ENCODE data around the gene HERC3.
"Not testable (repeated sequence)": the region's sequence is repeated elsewhere in the genome, so short reads cannot be mapped to it uniquely, and the experiment has no call there.

The HERC3 gene

GRCh38 chr4:88587306-88587705 is 5.0 kb upstream of the HERC3 start:
- H3K4me1 ChIP-seq (ENCODE audit: control insufficient read depth, low read depth, low read length): no peaks in the 10 kb centered on the region
- H3K4me3 ChIP-seq (ENCODE audit: low read length): no peak overlapping the region
- H3K27ac ChIP-seq (ENCODE audit: low read length): no peak overlapping the region
- no peaks in the 10 kb centered on the region for H3K9me3 ChIP-seq (ENCODE audit: control insufficient read depth, low read depth, low read length)
- H3K36me3 ChIP-seq (ENCODE audit: control insufficient read depth, low read depth, low read length): no peaks in the 10 kb centered on the region
- peaks cover 16% of the 10 kb centered on the region for H3K27me3 ChIP-seq (ENCODE audit: control insufficient read depth, insufficient read depth, low read length)
- no peak overlapping the region for H3K9ac ChIP-seq (ENCODE audit: low read length)

GRCh38 chr4:88592600-88593448 is 544 bp downstream of the HERC3 start:
- no peak overlapping the region for H3K27ac ChIP-seq (ENCODE audit: low read length)
- H3K4me3 ChIP-seq (ENCODE audit: low read length): peak overlapping the region; percentile 96
- no peaks in the 10 kb centered on the region for H3K9me3 ChIP-seq (ENCODE audit: control insufficient read depth, low read depth, low read length)
- no peaks in the 10 kb centered on the region for H3K36me3 ChIP-seq (ENCODE audit: control insufficient read depth, low read depth, low read length)
- H3K27me3 ChIP-seq (ENCODE audit: control insufficient read depth, insufficient read depth, low read length): peaks cover 34% of the 10 kb centered on the region
- peaks cover 5% of the 10 kb centered on the region for H3K4me1 ChIP-seq (ENCODE audit: control insufficient read depth, low read depth, low read length)
- H3K9ac ChIP-seq (ENCODE audit: low read length): no peak overlapping the region

GRCh38 chr4:88597970-88598660 is 5.8 kb downstream of the HERC3 start:
- Histone ChIP-seq H3K36me3 (ENCODE audit: control insufficient read depth, low read depth, low read length) (no peaks in the 10 kb centered on the region), H3K9me3 (ENCODE audit: control insufficient read depth, low read depth, low read length) (no peaks in the 10 kb centered on the region), H3K4me3 (ENCODE audit: low read length) (no peak overlapping the region), H3K4me1 (ENCODE audit: control insufficient read depth, low read depth, low read length) (peaks cover 21% of the 10 kb centered on the region), H3K27me3 (ENCODE audit: control insufficient read depth, insufficient read depth, low read length) (peaks cover 16% of the 10 kb centered on the region), H3K27ac (ENCODE audit: low read length) (no peak overlapping the region), H3K9ac (ENCODE audit: low read length) (no peak overlapping the region)

DNA sequence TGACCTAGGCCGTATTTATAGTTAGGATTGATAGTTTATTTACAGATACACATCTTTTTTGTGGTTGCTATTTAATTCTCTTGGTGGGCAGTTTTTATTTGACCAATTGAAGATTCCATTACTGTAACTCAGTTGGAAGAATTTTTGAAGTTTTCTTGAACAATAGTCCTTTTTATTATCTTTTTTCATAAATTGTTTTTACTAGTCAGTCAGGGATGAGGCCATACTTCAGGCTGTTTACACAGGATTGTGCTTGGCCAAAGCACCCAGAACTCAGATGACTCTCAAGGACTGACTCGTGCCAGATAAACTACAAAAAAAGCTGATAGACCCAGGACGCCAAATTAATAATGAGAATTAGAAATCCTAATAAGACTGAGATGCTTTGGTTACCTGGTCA is 7.0 kb downstream of the HERC3 start:
- Histone ChIP-seq H3K36me3 (ENCODE audit: control insufficient read depth, low read depth, low read length) (no peaks in the 10 kb centered on the region), H3K4me3 (ENCODE audit: low read length) (no peak overlapping the region), H3K27ac (ENCODE audit: low read length) (no peak overlapping the region), H3K27me3 (ENCODE audit: control insufficient read depth, insufficient read depth, low read length) (peaks cover 5% of the 10 kb centered on the region), H3K9me3 (ENCODE audit: control insufficient read depth, low read depth, low read length) (no peaks in the 10 kb centered on the region), H3K4me1 (ENCODE audit: control insufficient read depth, low read depth, low read length) (peaks cover 21% of the 10 kb centered on the region), H3K9ac (ENCODE audit: low read length) (no peak overlapping the region)

DNA sequence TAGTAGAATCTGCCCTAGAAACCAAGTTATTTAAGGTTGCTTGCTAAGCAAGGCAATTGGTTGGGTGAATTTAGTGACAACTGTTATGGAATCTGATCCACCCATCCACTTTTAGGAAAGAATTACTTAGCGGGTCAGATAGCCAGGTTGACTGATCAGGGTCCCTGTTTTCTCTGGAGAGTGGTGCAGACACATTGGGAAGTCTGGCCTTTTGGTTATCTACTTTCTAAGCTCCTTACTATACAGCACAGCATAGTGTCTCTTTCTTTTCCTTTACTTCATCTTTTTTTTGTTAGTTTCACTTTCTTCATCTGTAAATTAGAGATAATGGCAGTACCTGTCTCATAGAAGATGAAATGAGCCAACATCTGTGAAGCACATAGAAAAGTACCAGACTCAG is 7.4 kb downstream of the HERC3 start:
- Histone ChIP-seq H3K27me3 (ENCODE audit: control insufficient read depth, insufficient read depth, low read length) (peaks cover under 1% of the 10 kb centered on the region), H3K9ac (ENCODE audit: low read length) (no peak overlapping the region), H3K9me3 (ENCODE audit: control insufficient read depth, low read depth, low read length) (no peaks in the 10 kb centered on the region), H3K27ac (ENCODE audit: low read length) (no peak overlapping the region), H3K4me3 (ENCODE audit: low read length) (no peak overlapping the region), H3K4me1 (ENCODE audit: control insufficient read depth, low read depth, low read length) (peaks cover 21% of the 10 kb centered on the region), H3K36me3 (ENCODE audit: control insufficient read depth, low read depth, low read length) (no peaks in the 10 kb centered on the region)

GRCh38 chr4:88600176-88600838 is 8.0 kb downstream of the HERC3 start:
- Histone ChIP-seq H3K9me3 (ENCODE audit: control insufficient read depth, low read depth, low read length) (no peaks in the 10 kb centered on the region), H3K27ac (ENCODE audit: low read length) (no peak overlapping the region), H3K27me3 (ENCODE audit: control insufficient read depth, insufficient read depth, low read length) (no peaks in the 10 kb centered on the region), H3K4me1 (ENCODE audit: control insufficient read depth, low read depth, low read length) (peaks cover 21% of the 10 kb centered on the region), H3K36me3 (ENCODE audit: control insufficient read depth, low read depth, low read length) (no peaks in the 10 kb centered on the region), H3K4me3 (ENCODE audit: low read length) (no peak overlapping the region), H3K9ac (ENCODE audit: low read length) (no peak overlapping the region)

DNA sequence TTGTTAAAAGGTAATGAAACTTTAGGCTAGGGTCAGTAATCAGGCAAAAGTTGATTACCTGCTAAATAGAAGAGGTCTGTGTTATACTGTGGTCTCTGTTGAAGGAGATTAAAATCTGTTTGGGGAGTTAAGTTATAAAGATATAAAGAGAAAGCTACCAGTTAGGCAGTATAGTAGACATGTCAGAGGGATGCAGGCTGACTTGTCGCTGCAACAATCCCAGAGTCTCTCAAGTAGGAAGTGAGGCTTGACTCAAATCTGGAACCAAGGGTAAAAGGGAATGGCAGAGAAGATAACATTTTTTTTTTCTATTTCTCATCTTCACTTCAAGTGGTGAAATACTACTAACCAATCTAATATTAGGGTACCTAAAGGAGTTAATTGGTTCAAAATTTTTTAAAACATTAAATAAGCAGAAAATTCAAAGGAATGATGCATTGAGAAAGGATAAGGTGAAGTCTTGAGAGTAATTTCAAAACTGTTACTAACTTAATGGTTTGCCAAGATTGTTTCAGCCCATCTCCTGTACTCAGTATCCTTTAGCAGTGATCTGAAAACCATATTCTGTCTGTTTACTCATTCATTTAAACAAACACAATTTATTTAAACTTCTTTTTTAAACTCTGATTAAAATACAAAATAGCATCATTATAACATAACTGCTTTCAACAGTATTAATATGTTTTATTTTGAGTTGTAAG is 12.8 kb downstream of the HERC3 start:
- no peaks in the 10 kb centered on the region for H3K4me1 ChIP-seq (ENCODE audit: control insufficient read depth, low read depth, low read length)
- no peak overlapping the region for H3K4me3 ChIP-seq (ENCODE audit: low read length)
- no peaks in the 10 kb centered on the region for H3K9me3 ChIP-seq (ENCODE audit: control insufficient read depth, low read depth, low read length)

DNA sequence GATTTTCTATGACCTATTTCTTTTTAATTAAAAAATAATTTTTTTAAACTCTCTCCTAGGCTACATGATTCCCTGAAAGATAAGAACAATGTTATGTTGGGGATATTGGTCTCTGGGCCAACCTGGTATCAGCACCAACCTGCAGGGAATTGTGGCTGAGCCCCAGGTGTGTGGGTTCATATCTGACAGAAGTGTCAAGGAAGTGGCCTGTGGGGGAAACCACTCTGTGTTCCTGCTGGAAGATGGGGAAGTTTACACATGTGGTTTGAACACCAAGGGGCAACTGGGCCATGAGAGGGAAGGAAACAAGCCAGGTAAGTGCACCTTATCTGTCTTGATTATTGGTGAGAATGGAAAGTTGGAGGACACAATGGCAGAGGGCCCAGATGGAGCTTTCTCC is 13.5 kb downstream of the HERC3 start:
- Histone ChIP-seq H3K9me3 (ENCODE audit: control insufficient read depth, low read depth, low read length) (no peaks in the 10 kb centered on the region), H3K4me3 (ENCODE audit: low read length) (no peak overlapping the region), H3K9ac (ENCODE audit: low read length) (no peak overlapping the region), H3K4me1 (ENCODE audit: control insufficient read depth, low read depth, low read length) (no peaks in the 10 kb centered on the region), H3K36me3 (ENCODE audit: control insufficient read depth, low read depth, low read length) (no peaks in the 10 kb centered on the region), H3K27ac (ENCODE audit: low read length) (no peak overlapping the region), H3K27me3 (ENCODE audit: control insufficient read depth, insufficient read depth, low read length) (no peaks in the 10 kb centered on the region)

More for the DNA sequence above, 12.8 kb downstream of the HERC3 start:
- H3K27me3 ChIP-seq (ENCODE audit: control insufficient read depth, insufficient read depth, low read length): no peaks in the 10 kb centered on the region
- no peaks in the 10 kb centered on the region for H3K36me3 ChIP-seq (ENCODE audit: control insufficient read depth, low read depth, low read length)
- no peak overlapping the region for H3K9ac ChIP-seq (ENCODE audit: low read length)
- no peak overlapping the region for H3K27ac ChIP-seq (ENCODE audit: low read length)

GRCh38 chr4:88606832-88607231 is 14.6 kb downstream of the HERC3 start:
- no peaks in the 10 kb centered on the region for H3K4me1 ChIP-seq (ENCODE audit: control insufficient read depth, low read depth, low read length)
- no peaks in the 10 kb centered on the region for H3K9me3 ChIP-seq (ENCODE audit: control insufficient read depth, low read depth, low read length)
- no peak overlapping the region for H3K27ac ChIP-seq (ENCODE audit: low read length)
- no peak overlapping the region for H3K4me3 ChIP-seq (ENCODE audit: low read length)
- no peak overlapping the region for H3K9ac ChIP-seq (ENCODE audit: low read length)
- H3K27me3 ChIP-seq (ENCODE audit: control insufficient read depth, insufficient read depth, low read length): no peaks in the 10 kb centered on the region
- no peaks in the 10 kb centered on the region for H3K36me3 ChIP-seq (ENCODE audit: control insufficient read depth, low read depth, low read length)

- no peak overlapping the region for H3K27ac ChIP-seq (ENCODE audit: low read length)
- no peaks in the 10 kb centered on the region for H3K27me3 ChIP-seq (ENCODE audit: control insufficient read depth, insufficient read depth, low read length)
- no peaks in the 10 kb centered on the region for H3K36me3 ChIP-seq (ENCODE audit: control insufficient read depth, low read depth, low read length)
Observed at GRCh38 chr4:88609387-88609786, 17.1 kb downstream of the HERC3 start.

DNA sequence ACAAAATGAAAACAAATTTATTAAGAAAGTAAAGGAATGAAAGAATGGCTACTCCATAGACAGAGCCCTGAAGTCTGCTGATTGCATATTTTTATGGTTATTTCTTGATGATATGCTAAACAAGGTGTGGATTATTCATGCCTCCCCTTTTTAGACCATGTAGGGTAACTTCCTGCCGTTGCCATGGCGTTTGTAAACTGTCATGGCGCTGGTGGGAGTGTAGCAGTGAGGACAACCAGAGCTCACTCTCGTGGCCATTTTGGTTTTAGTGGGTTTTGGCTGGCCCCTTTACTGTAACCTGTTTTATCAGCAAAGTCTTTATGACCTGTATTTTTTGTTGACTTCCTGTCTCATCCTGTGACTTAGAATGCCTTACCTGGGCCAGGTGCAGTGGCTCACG is 17.5 kb downstream of the HERC3 start:
- not testable (repeated sequence) for H3K9ac ChIP-seq (ENCODE audit: low read length); H3K27me3 ChIP-seq (ENCODE audit: control insufficient read depth, insufficient read depth, low read length); H3K36me3 ChIP-seq (ENCODE audit: control insufficient read depth, low read depth, low read length); H3K4me1 ChIP-seq (ENCODE audit: control insufficient read depth, low read depth, low read length); H3K27ac ChIP-seq (ENCODE audit: low read length); H3K9me3 ChIP-seq (ENCODE audit: control insufficient read depth, low read depth, low read length); H3K4me3 ChIP-seq (ENCODE audit: low read length)

More at GRCh38 chr4:88609387-88609786, 17.1 kb downstream of the HERC3 start:
- Histone ChIP-seq H3K9ac (ENCODE audit: low read length) (no peak overlapping the region), H3K4me3 (ENCODE audit: low read length) (no peak overlapping the region), H3K9me3 (ENCODE audit: control insufficient read depth, low read depth, low read length) (no peaks in the 10 kb centered on the region), H3K4me1 (ENCODE audit: control insufficient read depth, low read depth, low read length) (peaks cover 9% of the 10 kb centered on the region)
